ENCODE data around the gene SRRM4.

Gene SRRM4

DNA sequence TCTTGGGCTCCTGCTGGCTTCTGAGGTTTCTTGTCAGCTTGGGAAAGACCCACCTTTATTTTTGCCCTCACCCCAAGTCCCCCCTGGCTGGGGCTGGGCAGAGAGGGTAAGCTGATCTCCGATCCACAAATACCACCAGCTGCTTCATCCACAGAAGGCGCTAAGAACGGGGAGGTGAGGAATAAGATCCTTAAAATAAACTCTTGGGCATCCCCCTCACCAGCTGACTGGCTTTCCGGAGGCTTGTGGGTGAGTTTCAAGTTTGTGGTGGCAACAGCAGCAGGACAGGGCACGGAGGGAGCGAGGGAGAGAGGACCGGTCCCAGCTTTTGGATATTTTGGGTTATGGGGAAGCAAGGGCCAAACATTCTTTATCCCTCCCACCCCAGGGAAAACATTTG is 176.6 kb downstream of the SRRM4 start:
- H4K20me1 ChIP-seq (ENCODE audit: insufficient read depth, low read length): no peaks in the 10 kb centered on the region
- no peaks in the 10 kb centered on the region for H3F3A ChIP-seq (ENCODE audit: insufficient read depth, low read length)
- H3K27ac ChIP-seq (ENCODE audit: low read depth, low read length, poor library complexity, severe bottlenecking): no peak overlapping the region
- no peaks in the 10 kb centered on the region for H3K9me3 ChIP-seq (ENCODE audit: low read length)
- no peak overlapping the region for H2AFZ ChIP-seq (ENCODE audit: low read length)
- H3K4me3 ChIP-seq (ENCODE audit: low read depth, low read length, poor library complexity, severe bottlenecking): no peak overlapping the region
- H3K4me1 ChIP-seq (ENCODE audit: insufficient read depth, low read length, severe bottlenecking): no peaks in the 10 kb centered on the region
- no peaks in the 10 kb centered on the region for H3K9me2 ChIP-seq (ENCODE audit: low read depth, low read length)
- H3K9ac ChIP-seq (ENCODE audit: low read length): no peak overlapping the region
- no peak overlapping the region for H3K4me2 ChIP-seq (ENCODE audit: low read length)
- no peaks in the 10 kb centered on the region for H3K36me3 ChIP-seq (ENCODE audit: insufficient read depth, low read length)
- no peaks in the 10 kb centered on the region for H3K79me2 ChIP-seq (ENCODE audit: insufficient read depth, low read length)
- TF ChIP-seq EZH2 (IDR thresholded peaks at IDR 0.05; ENCODE audit: borderline replicate concordance, low read length): no peak
- TF ChIP-seq, protein P1, sequence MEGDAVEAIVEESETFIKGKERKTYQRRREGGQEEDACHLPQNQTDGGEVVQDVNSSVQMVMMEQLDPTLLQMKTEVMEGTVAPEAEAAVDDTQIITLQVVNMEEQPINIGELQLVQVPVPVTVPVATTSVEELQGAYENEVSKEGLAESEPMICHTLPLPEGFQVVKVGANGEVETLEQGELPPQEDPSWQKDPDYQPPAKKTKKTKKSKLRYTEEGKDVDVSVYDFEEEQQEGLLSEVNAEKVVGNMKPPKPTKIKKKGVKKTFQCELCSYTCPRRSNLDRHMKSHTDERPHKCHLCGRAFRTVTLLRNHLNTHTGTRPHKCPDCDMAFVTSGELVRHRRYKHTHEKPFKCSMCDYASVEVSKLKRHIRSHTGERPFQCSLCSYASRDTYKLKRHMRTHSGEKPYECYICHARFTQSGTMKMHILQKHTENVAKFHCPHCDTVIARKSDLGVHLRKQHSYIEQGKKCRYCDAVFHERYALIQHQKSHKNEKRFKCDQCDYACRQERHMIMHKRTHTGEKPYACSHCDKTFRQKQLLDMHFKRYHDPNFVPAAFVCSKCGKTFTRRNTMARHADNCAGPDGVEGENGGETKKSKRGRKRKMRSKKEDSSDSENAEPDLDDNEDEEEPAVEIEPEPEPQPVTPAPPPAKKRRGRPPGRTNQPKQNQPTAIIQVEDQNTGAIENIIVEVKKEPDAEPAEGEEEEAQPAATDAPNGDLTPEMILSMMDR (IDR thresholded peaks at IDR 0.05; ENCODE audit: low read length): no peak
- H3K27me3 ChIP-seq (ENCODE audit: insufficient read depth, low read length): no peaks in the 10 kb centered on the region

DNA sequence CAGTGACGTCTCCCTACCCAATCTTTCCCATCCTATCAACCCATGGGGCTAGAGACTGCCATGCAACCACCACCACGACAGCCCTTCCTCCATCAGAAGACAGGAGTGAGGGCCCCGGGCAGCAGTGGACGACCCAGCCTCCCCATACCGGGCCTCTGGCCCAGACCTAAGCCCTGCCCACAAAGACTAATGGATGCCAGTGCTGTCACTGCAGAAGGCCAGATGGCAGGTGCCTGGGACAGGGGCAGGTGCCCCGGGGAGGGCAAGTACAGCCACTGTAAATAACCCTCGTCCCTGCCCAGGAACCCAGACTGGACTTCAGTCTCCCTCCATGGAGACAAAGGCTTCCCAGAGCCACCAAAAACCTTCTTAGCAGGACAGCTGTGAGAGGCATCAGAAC is 177.1 kb downstream of the SRRM4 start:
- H3F3A ChIP-seq (ENCODE audit: insufficient read depth, low read length): no peaks in the 10 kb centered on the region
- H3K4me1 ChIP-seq (ENCODE audit: insufficient read depth, low read length, severe bottlenecking): no peaks in the 10 kb centered on the region
- no peaks in the 10 kb centered on the region for H3K36me3 ChIP-seq (ENCODE audit: insufficient read depth, low read length)
- H3K27me3 ChIP-seq (ENCODE audit: insufficient read depth, low read length): no peaks in the 10 kb centered on the region
- no peaks in the 10 kb centered on the region for H3K9me3 ChIP-seq (ENCODE audit: low read length)
- no peak overlapping the region for H3K4me3 ChIP-seq (ENCODE audit: low read depth, low read length, poor library complexity, severe bottlenecking)
- no peaks in the 10 kb centered on the region for H4K20me1 ChIP-seq (ENCODE audit: insufficient read depth, low read length)
- no peak overlapping the region for H3K27ac ChIP-seq (ENCODE audit: low read depth, low read length, poor library complexity, severe bottlenecking)
- H3K9me2 ChIP-seq (ENCODE audit: low read depth, low read length): no peaks in the 10 kb centered on the region
- H3K79me2 ChIP-seq (ENCODE audit: insufficient read depth, low read length): no peaks in the 10 kb centered on the region
- H3K4me2 ChIP-seq (ENCODE audit: low read length): no peak overlapping the region
- H2AFZ ChIP-seq (ENCODE audit: low read length): no peak overlapping the region
- TF ChIP-seq, protein P1 (IDR thresholded peaks at IDR 0.05; ENCODE audit: low read length): no peak
- TF ChIP-seq EZH2 (IDR thresholded peaks at IDR 0.05; ENCODE audit: borderline replicate concordance, low read length): no peak
- H3K9ac ChIP-seq (ENCODE audit: low read length): no peak overlapping the region

DNA sequence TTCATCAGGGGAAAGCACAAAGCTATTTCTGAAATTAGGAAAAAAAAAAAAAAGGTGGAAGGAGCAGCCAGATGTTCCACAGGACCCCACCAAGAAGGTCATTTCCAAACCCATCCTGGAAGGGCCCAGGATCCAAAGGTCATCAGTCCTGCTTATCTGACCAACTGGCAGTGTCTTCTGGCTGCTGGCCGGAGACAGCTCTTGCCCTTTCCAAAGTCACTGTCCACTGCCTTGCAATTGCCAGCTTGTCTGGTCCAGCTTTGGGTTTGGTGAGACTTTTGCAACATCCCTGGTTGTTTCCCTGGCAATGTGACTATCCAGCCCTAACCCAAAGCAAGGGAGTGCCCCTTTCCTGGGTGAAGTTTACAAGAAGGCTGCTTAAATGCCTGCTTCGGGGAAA is 178.5 kb downstream of the SRRM4 start:
- Histone ChIP-seq H3K4me1 (ENCODE audit: insufficient read depth, low read length, severe bottlenecking) (no peaks in the 10 kb centered on the region), H3K79me2 (ENCODE audit: insufficient read depth, low read length) (no peaks in the 10 kb centered on the region), H3K9me3 (ENCODE audit: low read length) (no peaks in the 10 kb centered on the region), H3K36me3 (ENCODE audit: insufficient read depth, low read length) (no peaks in the 10 kb centered on the region), H3K4me2 (ENCODE audit: low read length) (no peak overlapping the region), H3K27me3 (ENCODE audit: insufficient read depth, low read length) (no peaks in the 10 kb centered on the region), H3K9ac (ENCODE audit: low read length) (no peak overlapping the region), H3K27ac (ENCODE audit: low read depth, low read length, poor library complexity, severe bottlenecking) (no peak overlapping the region), H3K4me3 (ENCODE audit: low read depth, low read length, poor library complexity, severe bottlenecking) (no peak overlapping the region), H4K20me1 (ENCODE audit: insufficient read depth, low read length) (no peaks in the 10 kb centered on the region), H3K9me2 (ENCODE audit: low read depth, low read length) (no peaks in the 10 kb centered on the region), H3F3A (ENCODE audit: insufficient read depth, low read length) (no peaks in the 10 kb centered on the region), H2AFZ (ENCODE audit: low read length) (no peak overlapping the region)
- TF ChIP-seq, protein P1 (IDR thresholded peaks at IDR 0.05; ENCODE audit: low read length): no peak
- no peak for TF ChIP-seq EZH2 (IDR thresholded peaks at IDR 0.05; ENCODE audit: borderline replicate concordance, low read length)

All from OCI-LY1 (cell line).